GM12878 (cell line): ENCODE data around the gene EML5. TPM values are rescaled to one million over a fixed set of nuclear protein-coding genes. Genes with fewer than 3 reads are reported as not detected.

ENCODE experiments used
- ATAC-seq: fragments of 200-7000 bp; cut with Tn5 transposase; 3 replicates; pipeline ENCODE4 v1.9.1; 2020; ENCODE audit warnings: mild to moderate bottlenecking, moderate library complexity
- BruUV-seq: library from RNA; stranded (reverse); fragments of 400-500 nt; replicated peaks from 2 replicates; lab custom pipeline; 2021; lab: Mats Ljungman, UMichigan
- CTCF ChIA-PET: fragments of 300-600 bp; sonication (Branson Sonifier 250); formaldehyde crosslinking; extraction: SDS; loops from one replicate; lab custom pipeline; 2021; ENCODE audit warnings: inconsistent platforms; lab: Yijun Ruan, JAX
- POLR2A ChIA-PET: fragments of 350-600 bp; formaldehyde crosslinking; extraction: SDS; loops from one replicate; lab custom pipeline; 2021; ENCODE audit warnings: inconsistent platforms; lab: Charles Lee
- RAD21 ChIA-PET: fragments of 300-600 bp; sonication (Branson Sonifier 250); formaldehyde crosslinking; loops from one replicate; lab custom pipeline; 2023; ENCODE audit warnings: antibody characterized with exemption; ENCODE audit not compliant: unreplicated experiment; lab: Charles Lee
- SMC1A ChIA-PET: fragments of 300-600 bp; sonication (Branson Sonifier 250); formaldehyde crosslinking; loops from one replicate; lab custom pipeline; 2023; ENCODE audit not compliant: unreplicated experiment, uncharacterized antibody; lab: Charles Lee
- DNase-seq: peaks from one replicate; pipeline ENCODE4 v3.0.0-alpha.2; 2011; ENCODE audit warnings: low read depth, low spot score
- FAIRE-seq: peaks from 3 replicates; lab custom pipeline; 2011; peaks lifted over from hg19 to GRCh38; lab: Jason Lieb, UNC
- H2AFZ ChIP-seq: 2 replicates; pipeline ENCODE4 v1.6.0; 2011; ENCODE audit warnings: low read depth, low read length, control low read depth; ENCODE audit not compliant: control insufficient read depth
- H3K27ac ChIP-seq: 2 replicates; pipeline ENCODE4 v1.5.1; 2011; ENCODE audit warnings: control low read depth; ENCODE audit not compliant: control insufficient read depth, insufficient read depth
- H3K27me3 ChIP-seq, 2 experiments: replicated peaks in 1 of 2; 2 replicates each; pipeline versions ENCODE4 v1.6.0 to v1.6.1; 2011; ENCODE audit warnings: low read length in 1 of 2; ENCODE audit not compliant: control insufficient read depth in 2 of 2, insufficient read depth in 2 of 2
- H3K36me3 ChIP-seq, 2 experiments: 2 replicates each; pipeline ENCODE4 v1.5.1; 2011; ENCODE audit warnings: low read length in 1 of 2; ENCODE audit not compliant: control insufficient read depth in 2 of 2, insufficient read depth in 2 of 2
- H3K4me1 ChIP-seq: 2 replicates; pipeline ENCODE4 v1.6.1; 2011; ENCODE audit warnings: mild to moderate bottlenecking, low read length, moderate library complexity, mixed read lengths; ENCODE audit not compliant: control insufficient read depth, insufficient read depth
- H3K4me2 ChIP-seq: 2 replicates; pipeline ENCODE4 v1.6.0; 2011; ENCODE audit warnings: control low read depth; ENCODE audit not compliant: control insufficient read depth, insufficient read depth
- H3K4me3 ChIP-seq: fragments of 200-600 bp; sonication (generic); 2 replicates; pipeline ENCODE4 v1.5.1; 2016
- H3K79me2 ChIP-seq: 2 replicates; pipeline ENCODE4 v1.6.0; 2011; ENCODE audit warnings: low read length; ENCODE audit not compliant: control insufficient read depth, insufficient read depth
- H3K9ac ChIP-seq: 2 replicates; pipeline ENCODE4 v1.8.0; 2011; ENCODE audit warnings: low read length, control low read depth, mixed read lengths; ENCODE audit not compliant: control insufficient read depth, insufficient read depth
- H3K9me3 ChIP-seq: replicated peaks from 3 replicates; pipeline ENCODE4 v1.5.1; 2011; ENCODE audit warnings: mild to moderate bottlenecking, low read length; ENCODE audit not compliant: control insufficient read depth, insufficient read depth
- H4K20me1 ChIP-seq: 2 replicates; pipeline ENCODE4 v1.6.0; 2011; ENCODE audit not compliant: control insufficient read depth, insufficient read depth
- BRCA1 ChIP-seq: IDR thresholded peaks from 2 replicates; pipeline ENCODE4 v1.6.1; 2011; ENCODE audit warnings: low read depth, low read length, improper control_type of control experiment
- CBX3 ChIP-seq: fragments of 200-600 bp; sonication (generic); IDR thresholded peaks from 2 replicates; pipeline ENCODE4 v1.6.1; 2016; ENCODE audit warnings: low read depth, borderline replicate concordance
- CEBPB ChIP-seq, 2 experiments: fragments of 150-350 bp in 1 of 2; IDR thresholded peaks; 2 replicates each; pipeline ENCODE4 v1.6.1; 2012 to 2014; ENCODE audit warnings: low read depth in 2 of 2, low read length in 2 of 2, borderline replicate concordance in 1 of 2, inconsistent platforms in 1 of 2
- EED ChIP-seq: sonication (generic); IDR thresholded peaks from 2 replicates; pipeline ENCODE4 v1.6.1; 2016; ENCODE audit warnings: antibody characterized with exemption, low read depth
- ELK1 ChIP-seq: IDR thresholded peaks from 2 replicates; pipeline ENCODE4 v1.6.1; 2012; ENCODE audit warnings: low read depth, low read length, improper control_type of control experiment
- HSF1 ChIP-seq: fragments of 150-350 bp; IDR thresholded peaks from 2 replicates; pipeline ENCODE4 v1.6.1; 2014; ENCODE audit warnings: mild to moderate bottlenecking, low read depth, low read length
- MAX ChIP-seq: IDR thresholded peaks from 2 replicates; pipeline ENCODE4 v1.6.1; 2012; ENCODE audit warnings: low read depth, low read length, improper control_type of control experiment
- MYB ChIP-seq: fragments of 150-350 bp; IDR thresholded peaks from 2 replicates; pipeline ENCODE4 v1.6.1; 2014; ENCODE audit warnings: mild to moderate bottlenecking, low read depth, low read length, borderline replicate concordance
- NR2C2 ChIP-seq: IDR thresholded peaks from 2 replicates; pipeline ENCODE4 v1.6.1; 2011; ENCODE audit warnings: borderline replicate concordance, low read depth; ENCODE audit not compliant: control insufficient read depth, insufficient read length
- RBBP5 ChIP-seq: fragments of 200-600 bp; sonication (generic); conservative IDR thresholded peaks from 2 replicates; pipeline ENCODE4 v1.6.1; 2016
- SRF ChIP-seq, 2 experiments: IDR thresholded peaks; 2 replicates each; pipeline ENCODE4 v1.6.1; 2011; ENCODE audit warnings: low read depth in 2 of 2, low read length in 2 of 2, mild to moderate bottlenecking in 1 of 2, moderate library complexity in 1 of 2
- TARDBP ChIP-seq: IDR thresholded peaks from 2 replicates; pipeline ENCODE4 v1.6.1; 2016; ENCODE audit warnings: borderline replicate concordance
- TCF7 ChIP-seq: IDR thresholded peaks from 2 replicates; pipeline ENCODE4 v1.6.1; 2014; ENCODE audit warnings: antibody characterized with exemption, borderline replicate concordance
- ZBED1 ChIP-seq: IDR thresholded peaks from 2 replicates; pipeline ENCODE4 v1.6.1; 2016; ENCODE audit warnings: borderline replicate concordance
- ZZZ3 ChIP-seq: IDR thresholded peaks from 2 replicates; pipeline ENCODE4 v1.6.1; 2011; ENCODE audit warnings: low read depth; ENCODE audit not compliant: control insufficient read depth, insufficient read length
- WGBS: methylation state at CpG from one replicate; pipeline ENCODE4 v1.1.6; 2016; ENCODE audit warnings: low lambda C conversion rate; ENCODE audit not compliant: insufficient replicate concordance, insufficient coverage; ENCODE audit errors: missing lambda C conversion rate; 5-methylcytosine and 5-hydroxymethylcytosine counted together
- in situ Hi-C: fragments of 300-500 bp; cut with MboI; formaldehyde crosslinking; loops from 9 replicates; pipeline ENCODE4 v1.14.3; 2018; ENCODE audit warnings: mixed read lengths
- intact Hi-C: fragments of 100-400 bp; cut with micrococcal nuclease; formaldehyde crosslinking; loops from one replicate; pipeline ENCODE4 v1.14.2; 2022; ENCODE audit not compliant: unreplicated experiment
- polyA plus RNA-seq, 11 experiments: library from polyadenylated mRNA; depleted of rRNA in 4 of 11; unstranded in 6 of 11; stranded (reverse) in 5 of 11; fragments of >200 nt; fragmentation: Nextera tagmentation in 4 of 11; fragmentation: Illumina TruSeq in 1 of 11; extraction: Ambion mirVana in 4 of 11; extraction: Trizol in 1 of 11; gene quantifications; 1 replicate in 1 of 11; 2 replicates in 10 of 11; pipeline versions ENCODE4 v1.2.1 to v1.2.3, GENCODE V29; 2011 to 2016; ENCODE audit warnings: inconsistent platforms in 2 of 11, missing spikeins in 2 of 11, low read depth in 1 of 11
- total RNA-seq, 4 experiments: library from RNA; depleted of rRNA in 3 of 4; stranded (reverse); fragments of >200 nt in 3 of 4; fragmentation: Illumina TruSeq in 1 of 4; extraction: Trizol in 1 of 4; gene quantifications; 2 replicates each; pipeline versions ENCODE4 v1.2.1 to v1.2.3, GENCODE V29; 2013 to 2021

Gene EML5
- total and polyA plus RNA-seq, 10 of the 15 experiments (the other 5 are each of a cell fraction or from before 2014, with no cell fraction given), result 0.08 to 0.35 (median 0.22) TPM; not detected in 1

GRCh38 chr14:88727057-88727456, 65.7 kb downstream of the EML5 start:
- Histone ChIP-seq H3K9ac (no peak overlapping the region), H3K36me3 (no peaks in the 10 kb centered on the region), H3K27ac (no peak overlapping the region), H2AFZ (no peak overlapping the region), H3K9me3 (no peaks in the 10 kb centered on the region), H3K79me2 (no peaks in the 10 kb centered on the region), H3K4me3 (no peak overlapping the region), H3K4me1 (no peaks in the 10 kb centered on the region), H3K4me2 (no peak overlapping the region), H4K20me1 (no peaks in the 10 kb centered on the region), H3K27me3 (no peaks in the 10 kb centered on the region)
- in situ Hi-C loops, result no loop called here
- no peak for DNase-seq
- SMC1A ChIA-PET, result no interaction called here
- ATAC-seq, result no peak
- intact Hi-C loops, result no loop called here
- POLR2A ChIA-PET, result no interaction called here
- no peak for TF ChIP-seq EED
- no peak for TF ChIP-seq BRCA1
- TF ChIP-seq SRF (IDR thresholded peaks at IDR 0.05; ENCODE audit: low read depth in 2 of 2, low read length in 2 of 2), result no peak
- TF ChIP-seq HSF1, result no peak
- no peak for TF ChIP-seq ZBED1
- TF ChIP-seq NR2C2, result no peak
- TF ChIP-seq RBBP5, result no peak
- no peak for TF ChIP-seq MAX
- no peak for TF ChIP-seq TARDBP
- TF ChIP-seq MYB, result no peak
- TF ChIP-seq CBX3, result no peak
- TF ChIP-seq TCF7, result no peak
- TF ChIP-seq CEBPB (IDR thresholded peaks at IDR 0.05; ENCODE audit: borderline replicate concordance in 1 of 2, low read depth in 2 of 2, low read length in 2 of 2), result no peak
- TF ChIP-seq ZZZ3, result no peak
- no peak for TF ChIP-seq ELK1
- RAD21 ChIA-PET, result no interaction called here
- CTCF ChIA-PET, result interaction anchor here (1.2 kb wide), 1 partner anchor 15 kb away, joined by 3 read pairs; no protein-coding TSS in a partner anchor
- no peak for FAIRE-seq
- no TSS peak for BruUV-seq
- 91% methylated on average over 1 of the region's 4 CpGs for WGBS
